HG02884 (cell line): ENCODE data around the gene RELL1.
"Not testable (repeated sequence)": the region's sequence is repeated elsewhere in the genome, so short reads cannot be mapped to it uniquely, and the experiment has no call there.

Experiments
- ATAC-seq: cut with Tn5 transposase; IDR thresholded peaks from one replicate; pipeline ENCODE4 v1.9.1; 2021; ENCODE audit warnings: mild to moderate bottlenecking, moderate library complexity; ENCODE audit not compliant: unreplicated experiment

Gene RELL1

GRCh38 chr4:37693450-37694190 lies 7.4 kb upstream of the RELL1 start:
- ATAC-seq: no peak

GRCh38 chr4:37693030-37693429 lies 6.9 kb upstream of the RELL1 start:
- no peak for ATAC-seq

- no peak for ATAC-seq
Observed at GRCh38 chr4:37690976-37691375, 4.8 kb upstream of the RELL1 start.

- no peak for ATAC-seq
Observed at GRCh38 chr4:37689353-37690095, 3.3 kb upstream of the RELL1 start.

- no peak for ATAC-seq
Observed at GRCh38 chr4:37687681-37688080, 1.5 kb upstream of the RELL1 start.

- no peak for ATAC-seq
Observed at GRCh38 chr4:37687194-37687562, 1.0 kb upstream of the RELL1 start.

- peak; percentile 17 for ATAC-seq
Observed at GRCh38 chr4:37685823-37686372, 278 bp downstream of the RELL1 start.

GRCh38 chr4:37685161-37685822 lies 884 bp downstream of the RELL1 start:
- no peak for ATAC-seq

- no peak for ATAC-seq
Observed at GRCh38 chr4:37684154-37684553, 2.0 kb downstream of the RELL1 start.

- ATAC-seq: peak; percentile 22
Observed at GRCh38 chr4:37682701-37683401, 3.3 kb downstream of the RELL1 start.

- ATAC-seq: no peak
Observed at GRCh38 chr4:37680089-37680488, 6.1 kb downstream of the RELL1 start.

GRCh38 chr4:37679301-37679700 lies 6.9 kb downstream of the RELL1 start:
- no peak for ATAC-seq

- ATAC-seq: no peak
Observed at GRCh38 chr4:37678624-37679023, 7.6 kb downstream of the RELL1 start.

- ATAC-seq: peak; percentile 93
Observed at GRCh38 chr4:37675587-37676290, 10.4 kb downstream of the RELL1 start.

GRCh38 chr4:37674439-37674838 lies 11.7 kb downstream of the RELL1 start:
- ATAC-seq: no peak

GRCh38 chr4:37673538-37674192 lies 12.5 kb downstream of the RELL1 start:
- no peak for ATAC-seq

GRCh38 chr4:37671072-37671471 lies 15.1 kb downstream of the RELL1 start:
- ATAC-seq: no peak

- ATAC-seq: no peak
Observed at GRCh38 chr4:37670249-37670648, 15.9 kb downstream of the RELL1 start.

GRCh38 chr4:37669124-37669523 lies 17.1 kb downstream of the RELL1 start:
- not testable (repeated sequence) for ATAC-seq
